Activated T-cell treated with anti-CD3 and anti-CD28 coated beads, Interleukin-2, amount 50 U/mL, for 4 hours (primary cell): Measurements from ENCODE around the gene IFT122. TPM values are rescaled to one million over a fixed set of nuclear protein-coding genes. Genes with fewer than 3 reads are reported as not detected.
A peak's percentile ranks its signal among the peaks of the same experiment; 100 is the strongest.

Experiments
- ATAC-seq, 2 donors: fragments of 200-7000 bp; cut with Tn5 transposase; one replicate each; pipeline ENCODE4 v1.10.0; 2021
- DNase-seq: peaks from one replicate; pipeline ENCODE4 v3.0.0-alpha.2; 2020
- H3K27me3 Mint-ChIP-seq: one replicate; pipeline ENCODE4 v1.8.0; 2021; ENCODE audit warnings: low read depth, mixed read lengths
- H3K36me3 Mint-ChIP-seq: one replicate; pipeline ENCODE4 v1.8.0; 2022; ENCODE audit warnings: mixed read lengths; ENCODE audit not compliant: insufficient read depth
- H3K4me1 Mint-ChIP-seq: one replicate; pipeline ENCODE4 v1.8.0; 2021; ENCODE audit warnings: low read depth, mixed read lengths
- H3K4me3 Mint-ChIP-seq: one replicate; pipeline ENCODE4 v1.8.0; 2021; ENCODE audit warnings: mild to moderate bottlenecking, moderate library complexity, mixed read lengths
- H3K9me3 Mint-ChIP-seq: one replicate; pipeline ENCODE4 v1.8.0; 2021; ENCODE audit warnings: mixed read lengths
- total RNA-seq, 3 donors: library from RNA; stranded (reverse); gene quantifications; one replicate each; pipeline ENCODE4 v1.2.1, GENCODE V29; 2021

Gene IFT122
- total RNA-seq, 3 donors from 2014 or later = 8.7 to 9.7 (median 8.9) TPM

DNA sequence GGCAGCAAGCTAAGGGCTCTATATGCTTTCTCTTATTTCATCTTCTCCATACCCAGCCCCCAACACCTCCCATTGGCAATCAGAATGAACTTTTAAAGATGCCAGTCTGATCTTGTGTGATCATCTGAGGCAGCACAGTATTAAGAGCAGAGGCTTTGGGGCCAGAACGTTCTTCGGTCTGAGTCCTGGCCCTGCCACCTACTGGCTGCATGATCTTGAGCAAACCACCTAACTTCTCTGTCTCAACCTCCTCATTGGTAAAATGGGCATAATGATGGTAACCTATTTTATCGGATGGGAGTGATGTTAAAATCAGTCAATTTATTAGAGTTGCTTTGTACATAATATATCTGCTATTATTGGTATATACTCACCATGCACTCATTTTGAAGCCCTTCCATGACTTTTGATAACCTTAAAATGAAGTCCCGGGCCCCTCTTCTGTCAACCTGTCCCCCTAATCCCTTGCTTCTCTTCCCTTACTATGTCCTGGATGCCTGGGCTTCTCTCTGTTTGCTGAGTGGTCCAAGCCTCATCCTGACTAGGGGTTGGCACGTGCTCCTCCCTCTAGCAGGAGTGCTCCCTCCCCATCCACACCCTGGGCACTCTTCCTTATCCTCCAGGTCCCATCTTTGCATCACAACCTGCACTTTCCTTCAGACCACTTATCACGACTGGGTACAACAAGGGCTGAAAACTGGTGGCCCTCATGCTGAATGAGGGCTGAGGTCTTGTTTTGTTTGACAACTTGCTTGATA lies 17.9 kb upstream of the IFT122 start:
- Mint-ChIP-seq H3K36me3 (no peaks in the 10 kb centered on the region), H3K27me3 (peaks cover 2% of the 10 kb centered on the region), H3K4me1 (peaks cover 9% of the 10 kb centered on the region), H3K9me3 (no peaks in the 10 kb centered on the region), H3K4me3 (no peak overlapping the region)
- ATAC-seq = no peak
- DNase-seq = no peak

GRCh38 chr3:129422897-129423296 lies 17.1 kb upstream of the IFT122 start:
- DNase-seq (no peak), ATAC-seq (no peak)
- Mint-ChIP-seq H3K27me3 (peaks cover 2% of the 10 kb centered on the region), H3K4me1 (peaks cover 14% of the 10 kb centered on the region), H3K4me3 (no peak overlapping the region), H3K36me3 (no peaks in the 10 kb centered on the region), H3K9me3 (no peaks in the 10 kb centered on the region)

GRCh38 chr3:129424185-129424841 lies 15.7 kb upstream of the IFT122 start:
- Mint-ChIP-seq H3K4me1 (peaks cover 27% of the 10 kb centered on the region), H3K4me3 (no peak overlapping the region), H3K9me3 (no peaks in the 10 kb centered on the region), H3K36me3 (peaks cover 4% of the 10 kb centered on the region), H3K27me3 (peaks cover 2% of the 10 kb centered on the region)
- ATAC-seq = peak; percentile 14 to 36
- no peak for DNase-seq

- no peak for DNase-seq
- ATAC-seq = no peak
- H3K4me1 Mint-ChIP-seq = peaks cover 30% of the 10 kb centered on the region
- peaks cover 2% of the 10 kb centered on the region for H3K27me3 Mint-ChIP-seq
- no peak overlapping the region for H3K4me3 Mint-ChIP-seq
- no peaks in the 10 kb centered on the region for H3K9me3 Mint-ChIP-seq
- H3K36me3 Mint-ChIP-seq = peaks cover 4% of the 10 kb centered on the region
These were observed 14.8 kb upstream of the IFT122 start for GRCh38 chr3:129425213-129425612.

DNA sequence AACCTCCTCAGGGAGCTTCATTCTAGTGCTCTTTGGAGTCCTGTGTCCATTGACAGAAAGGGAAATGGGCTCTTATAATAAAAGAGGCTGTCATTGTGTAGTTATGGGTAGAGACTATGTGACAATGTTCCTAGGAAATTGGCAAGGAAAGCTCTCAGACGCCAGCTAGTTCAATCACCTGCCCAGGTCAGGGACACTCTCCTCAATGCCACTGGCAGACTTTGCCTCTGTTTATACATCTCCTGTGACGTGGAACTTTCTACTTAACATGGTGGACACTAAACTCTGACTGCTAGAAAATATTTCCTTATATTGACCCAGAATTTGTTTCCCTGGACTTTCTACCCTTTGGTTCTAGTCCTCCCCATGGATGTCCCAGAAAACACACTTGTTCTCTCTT lies 14.4 kb upstream of the IFT122 start:
- peaks cover 30% of the 10 kb centered on the region for H3K4me1 Mint-ChIP-seq

DNA sequence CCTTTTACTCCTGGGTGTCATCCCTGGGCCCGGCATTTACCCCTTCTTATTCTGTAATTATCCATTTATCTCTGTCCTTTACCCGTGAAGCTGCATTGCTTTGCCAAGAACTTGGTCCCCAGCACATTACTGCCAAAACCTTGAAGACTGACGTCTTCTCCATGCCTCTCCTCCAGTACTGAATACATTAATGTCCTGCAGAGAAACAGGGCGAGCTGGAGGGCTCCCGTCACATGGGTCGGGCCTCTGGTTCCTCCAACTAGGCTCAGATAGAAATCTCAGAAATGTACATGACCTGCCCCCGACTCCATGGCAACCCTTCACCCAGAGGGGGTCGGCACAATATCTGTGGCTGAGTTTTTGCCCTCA lies 12.0 kb upstream of the IFT122 start:
- peak in 1 of 2 donors; percentile 8 for ATAC-seq
- H3K4me1 Mint-ChIP-seq = peaks cover 30% of the 10 kb centered on the region
- H3K9me3 Mint-ChIP-seq = no peaks in the 10 kb centered on the region
- H3K4me3 Mint-ChIP-seq = peak overlapping the region; percentile 64
- peaks cover 25% of the 10 kb centered on the region for H3K36me3 Mint-ChIP-seq
- DNase-seq = no peak
- peaks cover 2% of the 10 kb centered on the region for H3K27me3 Mint-ChIP-seq

More for the DNA sequence above, 14.4 kb upstream of the IFT122 start:
- ATAC-seq (no peak), DNase-seq (no peak)
- Mint-ChIP-seq H3K4me3 (no peak overlapping the region), H3K9me3 (no peaks in the 10 kb centered on the region), H3K36me3 (peaks cover 5% of the 10 kb centered on the region), H3K27me3 (peaks cover 2% of the 10 kb centered on the region)

DNA sequence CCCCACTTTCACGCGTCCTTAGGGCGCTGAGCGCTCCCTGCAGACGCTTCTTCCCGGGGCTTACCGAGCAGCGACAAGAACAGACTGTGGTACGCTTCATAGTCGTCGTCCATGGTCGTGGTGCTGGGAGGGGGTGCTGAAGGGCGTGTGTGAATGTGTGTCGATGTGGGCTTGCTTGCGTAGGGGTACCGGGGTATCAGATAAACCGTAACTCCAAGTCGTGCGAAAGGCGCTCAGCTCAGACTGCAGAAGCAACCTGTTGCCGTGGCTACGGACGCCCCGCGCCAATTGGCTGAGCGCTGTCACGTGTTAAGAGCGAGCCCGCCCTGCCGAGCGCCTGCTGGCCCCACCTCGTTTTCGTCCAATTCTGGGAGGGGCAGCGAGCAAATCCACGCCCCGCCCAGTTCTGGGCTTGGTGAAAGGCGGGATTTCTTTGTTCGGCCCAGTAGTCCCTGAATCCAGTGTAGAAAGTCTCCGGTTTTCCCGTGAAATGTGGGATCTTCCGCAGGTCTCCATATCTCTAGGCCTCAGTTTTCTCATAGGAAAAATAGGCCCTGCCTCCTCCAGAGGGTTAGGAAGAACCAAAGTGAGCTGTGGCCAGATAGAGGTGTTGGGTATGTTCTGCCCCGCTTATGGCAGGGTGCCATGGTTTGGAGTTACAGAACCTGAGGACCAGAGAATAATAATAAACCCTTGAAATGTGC lies 11.5 kb upstream of the IFT122 start, which contains the start of gene EFCAB12:
Gene EFCAB12 (minus strand): TSS at position 261 of the 704 bp plus-strand sequence. CDS start 148 bp downstream, at position 113.
- H3K9me3 Mint-ChIP-seq = no peaks in the 10 kb centered on the region
- DNase-seq (peak; percentile 88), ATAC-seq (peak; percentile 93 to 97)
- H3K27me3 Mint-ChIP-seq = peaks cover 2% of the 10 kb centered on the region
- peaks cover 30% of the 10 kb centered on the region for H3K4me1 Mint-ChIP-seq
- peak within 1 kb of the TSS; percentile 64 for H3K4me3 Mint-ChIP-seq
- peaks cover 26% of the 10 kb centered on the region for H3K36me3 Mint-ChIP-seq

GRCh38 chr3:129429080-129429451 lies 11.0 kb upstream of the IFT122 start:
- H3K4me3 Mint-ChIP-seq = peak overlapping the region; percentile 64
- peaks cover 29% of the 10 kb centered on the region for H3K36me3 Mint-ChIP-seq
- H3K9me3 Mint-ChIP-seq = no peaks in the 10 kb centered on the region
- DNase-seq = no peak
- H3K4me1 Mint-ChIP-seq = peaks cover 28% of the 10 kb centered on the region
- H3K27me3 Mint-ChIP-seq = peaks cover 2% of the 10 kb centered on the region
- no peak for ATAC-seq

DNA sequence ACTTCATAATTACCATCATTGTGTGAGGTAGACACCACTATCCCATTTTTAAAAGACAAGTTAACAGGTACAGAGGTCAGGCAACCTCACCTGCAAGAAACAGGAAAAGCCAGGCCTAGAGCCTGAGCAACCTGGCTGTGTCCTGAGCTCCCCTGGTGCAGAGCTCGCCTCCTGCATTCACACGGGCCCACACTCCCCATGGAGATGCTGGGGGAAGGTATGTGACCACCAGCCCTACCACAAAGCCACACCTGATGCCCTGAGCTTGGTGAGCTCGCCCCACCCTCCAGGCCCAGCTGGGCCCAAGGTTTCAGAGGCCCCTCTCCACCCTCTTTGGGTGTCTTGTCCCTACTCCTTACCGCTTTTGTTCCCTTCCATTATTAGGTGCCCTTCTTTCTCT lies 10.4 kb upstream of the IFT122 start:
- H3K36me3 Mint-ChIP-seq = peaks cover 33% of the 10 kb centered on the region
- H3K9me3 Mint-ChIP-seq = no peaks in the 10 kb centered on the region
- H3K4me1 Mint-ChIP-seq = peaks cover 28% of the 10 kb centered on the region
- H3K4me3 Mint-ChIP-seq = no peak overlapping the region
- no peak for ATAC-seq
- H3K27me3 Mint-ChIP-seq = peaks cover 2% of the 10 kb centered on the region
- no peak for DNase-seq

DNA sequence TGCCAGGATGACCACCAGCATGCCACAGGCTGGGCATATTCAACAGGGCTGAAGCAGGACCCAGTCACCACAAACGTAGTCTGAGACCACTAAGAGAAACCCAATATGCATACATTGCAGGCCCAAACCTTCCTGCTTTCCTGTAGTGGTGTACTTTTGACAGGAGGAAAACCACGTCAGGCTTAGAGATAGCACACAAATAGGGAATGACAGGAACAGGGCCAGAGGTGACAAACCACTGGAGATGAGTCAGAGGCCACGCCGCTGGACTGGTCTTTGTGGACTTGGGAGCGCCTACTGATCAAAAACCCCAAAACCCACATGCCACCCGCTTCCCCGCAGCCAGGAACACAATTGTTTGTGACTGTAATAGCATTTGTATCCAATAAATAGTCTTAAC lies 8.0 kb upstream of the IFT122 start:
- Mint-ChIP-seq H3K4me3 (no peak overlapping the region), H3K36me3 (peaks cover 53% of the 10 kb centered on the region), H3K4me1 (peaks cover 48% of the 10 kb centered on the region), H3K27me3 (no peaks in the 10 kb centered on the region), H3K9me3 (no peaks in the 10 kb centered on the region)
- DNase-seq = no peak
- ATAC-seq = no peak

GRCh38 chr3:129432671-129433070 lies 7.4 kb upstream of the IFT122 start:
- DNase-seq (no peak), ATAC-seq (no peak)
- Mint-ChIP-seq H3K9me3 (no peaks in the 10 kb centered on the region), H3K4me1 (peaks cover 49% of the 10 kb centered on the region), H3K4me3 (no peak overlapping the region), H3K27me3 (no peaks in the 10 kb centered on the region), H3K36me3 (peaks cover 56% of the 10 kb centered on the region)

- Mint-ChIP-seq H3K36me3 (peaks cover 59% of the 10 kb centered on the region), H3K27me3 (no peaks in the 10 kb centered on the region), H3K4me3 (no peak overlapping the region), H3K9me3 (no peaks in the 10 kb centered on the region), H3K4me1 (peaks cover 48% of the 10 kb centered on the region)
- no peak for ATAC-seq
- no peak for DNase-seq
These were observed 6.5 kb upstream of the IFT122 start for GRCh38 chr3:129433565-129433964.

DNA sequence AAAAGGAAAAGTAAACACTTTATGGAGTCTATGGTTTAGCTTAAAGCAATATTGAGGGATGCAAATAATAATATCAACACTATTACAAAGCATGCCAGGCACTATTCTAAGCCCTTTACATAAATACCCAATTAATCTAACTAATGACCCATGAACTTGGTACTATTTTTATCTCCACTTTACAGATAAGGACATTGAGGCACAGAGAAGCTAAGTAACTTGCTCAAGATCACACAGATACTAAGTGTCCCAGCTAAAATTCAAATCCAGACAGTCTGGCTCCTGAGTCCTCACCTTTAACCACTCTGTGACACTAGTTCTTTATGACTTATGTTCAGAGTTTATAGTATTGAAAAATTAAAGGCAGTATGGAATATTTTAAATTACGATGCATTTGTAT lies 5.9 kb upstream of the IFT122 start:
- peaks cover 56% of the 10 kb centered on the region for H3K36me3 Mint-ChIP-seq
- H3K27me3 Mint-ChIP-seq = no peaks in the 10 kb centered on the region
- no peak overlapping the region for H3K4me3 Mint-ChIP-seq
- no peak for DNase-seq
- H3K4me1 Mint-ChIP-seq = peaks cover 43% of the 10 kb centered on the region
- no peaks in the 10 kb centered on the region for H3K9me3 Mint-ChIP-seq
- ATAC-seq = no peak

- Mint-ChIP-seq H3K4me1 (peaks cover 42% of the 10 kb centered on the region), H3K36me3 (peaks cover 55% of the 10 kb centered on the region), H3K9me3 (no peaks in the 10 kb centered on the region), H3K27me3 (no peaks in the 10 kb centered on the region), H3K4me3 (peak overlapping the region; percentile 37)
- DNase-seq (no peak), ATAC-seq (no peak)
These were observed 4.7 kb upstream of the IFT122 start for GRCh38 chr3:129435367-129435766.
